HCEC 1CT (cell line): Measurements from ENCODE around the gene TMEM200A.
A peak's percentile ranks its signal among the peaks of the same experiment; 100 is the strongest.

Experiments used
- DNase-seq: peaks from one replicate; pipeline ENCODE4 v3.0.0-alpha.2; 2017

The TMEM200A gene

GRCh38 chr6:130379223-130379622 is 13.4 kb downstream of the TMEM200A start:
- no peak for DNase-seq

GRCh38 chr6:130381012-130381411 is 15.2 kb downstream of the TMEM200A start:
- no peak for DNase-seq

GRCh38 chr6:130381459-130382380 is 15.9 kb downstream of the TMEM200A start:
- no peak for DNase-seq

GRCh38 chr6:130382872-130383490 is 17.2 kb downstream of the TMEM200A start:
- no peak for DNase-seq

GRCh38 chr6:130385064-130385695 is 19.4 kb downstream of the TMEM200A start:
- DNase-seq: no peak

GRCh38 chr6:130389142-130389541 is 23.3 kb downstream of the TMEM200A start:
- DNase-seq: no peak

GRCh38 chr6:130390890-130391289 is 25.1 kb downstream of the TMEM200A start:
- no peak for DNase-seq

- DNase-seq: no peak
These were observed 27.5 kb downstream of the TMEM200A start for GRCh38 chr6:130393306-130393705.

- no peak for DNase-seq
These were observed 28.4 kb downstream of the TMEM200A start for GRCh38 chr6:130394246-130394645.

- DNase-seq: no peak
These were observed 29.3 kb downstream of the TMEM200A start for GRCh38 chr6:130395164-130395563.

- peak; percentile 16 for DNase-seq
These were observed 30.9 kb downstream of the TMEM200A start for GRCh38 chr6:130396722-130397121.

- DNase-seq: no peak
These were observed 39.7 kb downstream of the TMEM200A start for GRCh38 chr6:130405549-130405948.

GRCh38 chr6:130407032-130407431 is 41.2 kb downstream of the TMEM200A start:
- DNase-seq: no peak

- peak; percentile 58 for DNase-seq
These were observed 43.7 kb downstream of the TMEM200A start for GRCh38 chr6:130409418-130410100.

GRCh38 chr6:130411481-130411880 is 45.7 kb downstream of the TMEM200A start:
- no peak for DNase-seq

GRCh38 chr6:130412556-130413290 is 46.9 kb downstream of the TMEM200A start:
- peak; percentile 71 for DNase-seq

GRCh38 chr6:130417951-130418350 is 52.1 kb downstream of the TMEM200A start:
- DNase-seq: peak; percentile 75

- DNase-seq: no peak
These were observed 55.1 kb downstream of the TMEM200A start for GRCh38 chr6:130420911-130421310.

GRCh38 chr6:130421585-130421984 is 55.8 kb downstream of the TMEM200A start:
- peak; percentile 60 for DNase-seq

- DNase-seq: no peak
These were observed 57.2 kb downstream of the TMEM200A start for GRCh38 chr6:130423044-130423443.

GRCh38 chr6:130424710-130425109 is 58.9 kb downstream of the TMEM200A start:
- DNase-seq: no peak

GRCh38 chr6:130425537-130425936 is 59.7 kb downstream of the TMEM200A start:
- DNase-seq: no peak
